Measurements from ENCODE around the gene CYP2W1. TPM values are rescaled to one million over a fixed set of nuclear protein-coding genes. Genes with fewer than 3 reads are reported as not detected.
"Not testable (repeated sequence)": the region's sequence is repeated elsewhere in the genome, so short reads cannot be mapped to it uniquely, and the experiment has no call there.

CYP2W1 gene
- total RNA-seq, 4 donors from 2014 or later: 2.3 to 23.1 (median 2.5) TPM; not detected in 1

- Histone ChIP-seq H3K27ac (no peak overlapping the region), H3K4me3 (no peak overlapping the region), H3K4me1 (peaks cover 0 to 21% (median 10%) of the 10 kb centered on the region in 4 donors), H3K36me3 (no peaks in the 10 kb centered on the region), H3K27me3 (no peaks in the 10 kb centered on the region), H3K9me3 (no peaks in the 10 kb centered on the region)
- TF ChIP-seq CTCF (IDR thresholded peaks at IDR 0.05) (no peak), POLR2A (IDR thresholded peaks at IDR 0.05) (no peak)
- no peak for DNase-seq
Measured at GRCh38 chr7:1031716-1032455, 48.9 kb downstream of the CYP2W1 start.

GRCh38 chr7:1032536-1033181 is 49.7 kb downstream of the CYP2W1 start:
- TF ChIP-seq POLR2A (IDR thresholded peaks at IDR 0.05) (no peak), CTCF (IDR thresholded peaks at IDR 0.05) (no peak)
- Histone ChIP-seq H3K9me3 (no peaks in the 10 kb centered on the region), H3K27me3 (no peaks in the 10 kb centered on the region), H3K4me1 (peaks cover 0 to 14% (median 7%) of the 10 kb centered on the region in 4 donors), H3K4me3 (no peak overlapping the region), H3K36me3 (no peaks in the 10 kb centered on the region), H3K27ac (no peak overlapping the region)
- DNase-seq: no peak

GRCh38 chr7:1033546-1034145 is 50.7 kb downstream of the CYP2W1 start:
- Histone ChIP-seq H3K36me3 (no peaks in the 10 kb centered on the region), H3K4me1 (peaks cover 0 to 10% (median 6%) of the 10 kb centered on the region in 4 donors), H3K27ac (no peak overlapping the region), H3K4me3 (no peak overlapping the region), H3K27me3 (no peaks in the 10 kb centered on the region), H3K9me3 (no peaks in the 10 kb centered on the region)
- no peak for DNase-seq
- no peak for TF ChIP-seq POLR2A (IDR thresholded peaks at IDR 0.05)
- TF ChIP-seq CTCF (IDR thresholded peaks at IDR 0.05): no peak

- H3K36me3 ChIP-seq, DNase-seq, H3K9me3 ChIP-seq, H3K27me3 ChIP-seq, H3K27ac ChIP-seq, H3K4me1 ChIP-seq, H3K4me3 ChIP-seq: not testable (repeated sequence)
Measured at GRCh38 chr7:1034769-1035168, 51.8 kb downstream of the CYP2W1 start.

- DNase-seq, H3K27me3 ChIP-seq, H3K36me3 ChIP-seq, H3K4me1 ChIP-seq, H3K27ac ChIP-seq, H3K9me3 ChIP-seq, H3K4me3 ChIP-seq: not testable (repeated sequence)
Measured at GRCh38 chr7:1036164-1036928, 53.4 kb downstream of the CYP2W1 start.

Small RNA genes within 50 kb of the gene (small RNA-seq; reads per million reads assigned to genes)
- gene MIR339: 1.4 to 3.8 reads per million in 2 donors

Other genes with a start within 250 kb of the CYP2W1 start
- 100 to 1,000 TPM; 113 to 259 (median 192) TPM for gene SUN1, start 150.7 kb upstream of the CYP2W1 start, total RNA-seq
- 10 to 100 TPM; 29.7 to 93.3 (median 56.8) TPM for gene GET4, start 106.6 kb upstream of the CYP2W1 start, total RNA-seq
- 100 to 1,000 TPM; 102 to 146 (median 133) TPM for gene ADAP1, start 28.5 kb upstream of the CYP2W1 start, total RNA-seq
- 10 to 100 TPM; 15.9 to 41.3 (median 24.7) TPM for gene COX19, start 7.6 kb upstream of the CYP2W1 start, total RNA-seq
- 10 to 100 TPM in 1 of 4 donors, 1 to 10 TPM in 3; 1.4 to 13.2 (median 4.4) TPM for gene GPR146, start 61.4 kb downstream of the CYP2W1 start, total RNA-seq
- gene GPER1, start 104.9 kb downstream of the CYP2W1 start, total RNA-seq: 1 to 10 TPM in 3 of 4 donors, under 1 TPM in 1; 0.53 to 8.3 (median 2.1) TPM
- 10 to 100 TPM; 16.0 to 30.5 (median 24.8) TPM for gene ZFAND2A, start 177.0 kb downstream of the CYP2W1 start, total RNA-seq
- gene UNCX, start 249.7 kb downstream of the CYP2W1 start, total RNA-seq: not detected